ENCODE results near the gene BRIP1. TPM values are rescaled to one million over a fixed set of nuclear protein-coding genes. Genes with fewer than 3 reads are reported as not detected.
"Not testable (repeated sequence)": the region's sequence is repeated elsewhere in the genome, so short reads cannot be mapped to it uniquely, and the experiment has no call there.

Gene BRIP1
- total RNA-seq, 1 donor from 2014 or later = 0.11 TPM

- intact Hi-C loops (cut with DNase I); DNase-seq (ENCODE audit: low spot score): not testable (repeated sequence)
Measured at GRCh38 chr17:61774087-61774486, 89.2 kb downstream of the BRIP1 start.

DNA sequence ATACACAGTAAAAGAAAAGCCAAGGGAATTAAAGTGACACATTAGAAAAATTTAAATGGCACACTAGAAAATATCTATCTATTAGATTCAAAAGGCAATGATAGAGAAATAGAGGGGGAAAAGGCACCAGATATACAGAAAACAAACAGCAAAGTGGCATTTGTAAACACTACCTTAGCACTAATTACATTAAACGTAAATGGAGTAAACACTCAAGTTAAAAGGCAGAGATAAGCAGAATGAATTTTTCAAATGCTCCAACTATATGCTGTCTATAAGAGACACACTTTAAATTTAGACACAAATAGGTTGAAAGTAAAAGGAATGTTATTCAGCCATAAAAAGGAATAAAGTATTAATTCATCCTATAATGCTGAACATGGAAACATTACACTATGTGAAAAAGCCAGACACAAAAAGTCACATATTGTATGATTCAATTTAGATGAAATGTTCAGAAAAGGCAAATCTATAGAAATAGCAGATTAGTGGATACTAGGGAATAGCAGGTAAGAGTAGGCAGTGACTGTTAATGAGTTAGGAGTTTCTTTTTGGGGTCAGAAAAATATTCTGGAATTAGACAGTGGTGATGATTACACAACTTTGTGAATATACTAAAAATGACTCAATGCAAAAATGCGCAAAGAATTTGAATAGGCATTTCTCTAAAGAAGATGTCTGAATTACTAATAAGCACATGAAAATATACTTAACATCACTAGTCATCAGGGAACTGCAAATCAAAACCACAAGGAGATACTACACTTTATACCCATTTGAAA lies 92.4 kb downstream of the BRIP1 start:
- DNase-seq (ENCODE audit: low spot score) = no peak
- intact Hi-C loops (cut with DNase I) = no loop called here

- intact Hi-C loops (cut with DNase I) = no loop called here
Measured at GRCh38 chr17:61770043-61770442, 93.3 kb downstream of the BRIP1 start.

DNA sequence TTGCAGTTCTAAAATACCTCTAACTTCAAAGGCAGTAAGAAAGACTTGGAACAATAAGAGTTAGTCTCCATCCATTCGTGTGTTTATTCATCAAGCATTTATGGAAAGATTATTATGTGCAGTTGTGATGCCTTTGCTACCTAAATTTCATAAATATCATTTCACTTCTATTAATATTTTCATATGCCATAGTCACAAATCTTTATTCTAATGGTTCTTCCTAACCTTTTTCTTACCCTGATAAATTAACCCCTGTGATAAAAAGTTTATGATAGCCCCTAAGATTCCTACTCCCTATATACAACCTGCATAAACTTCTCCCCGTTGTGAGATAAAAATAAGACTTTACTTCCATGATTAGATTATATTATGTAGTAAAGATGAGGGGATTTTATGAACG lies 94.9 kb downstream of the BRIP1 start:
- intact Hi-C loops (cut with DNase I) = no loop called here
- DNase-seq (ENCODE audit: low spot score) = no peak

More at GRCh38 chr17:61770043-61770442, 93.3 kb downstream of the BRIP1 start:
- no peak for DNase-seq (ENCODE audit: low spot score)

DNA sequence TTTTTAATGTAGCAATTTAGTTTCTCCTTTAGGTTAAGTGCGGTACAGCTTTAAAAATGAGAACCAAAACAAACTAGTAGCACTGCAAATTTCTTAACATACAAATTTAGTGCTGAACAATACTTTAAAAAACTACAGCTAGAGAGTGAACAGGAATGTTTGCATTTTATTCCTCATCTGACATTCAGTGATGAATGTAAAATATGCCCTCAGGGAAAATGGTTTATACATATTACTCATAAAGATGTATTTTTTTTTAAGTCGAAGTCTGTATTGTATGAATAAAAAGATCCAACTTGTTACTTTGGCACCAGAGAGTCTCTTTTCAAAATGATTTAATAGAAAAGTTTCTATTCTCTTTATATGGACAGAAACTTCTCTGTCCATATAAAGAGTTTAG lies 96.8 kb downstream of the BRIP1 start:
- no peak for DNase-seq (ENCODE audit: low spot score)
- intact Hi-C loops (cut with DNase I) = no loop called here

GRCh38 chr17:61764846-61765245 lies 98.5 kb downstream of the BRIP1 start:
- intact Hi-C loops (cut with DNase I) = no loop called here
- DNase-seq (ENCODE audit: low spot score) = no peak

DNA sequence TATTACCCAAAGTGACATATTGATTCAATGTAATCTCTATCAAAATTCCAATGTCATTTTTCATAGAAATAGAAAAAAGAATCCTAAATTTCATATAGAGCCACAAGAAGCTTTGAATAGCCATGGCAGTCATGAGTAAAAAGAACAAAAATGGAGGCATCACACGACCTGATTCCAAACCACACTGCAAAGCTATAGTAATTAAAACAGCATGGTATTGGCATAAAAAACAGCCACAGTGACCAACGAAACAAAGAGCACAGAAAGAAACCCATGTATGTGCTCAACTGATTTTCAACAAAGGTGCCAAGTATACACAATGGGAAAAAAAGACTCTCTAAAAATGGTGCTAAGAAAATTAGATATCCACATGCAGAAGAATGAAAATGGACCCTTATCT lies 101.5 kb downstream of the BRIP1 start:
- DNase-seq (ENCODE audit: low spot score) = no peak
- intact Hi-C loops (cut with DNase I) = no loop called here

GRCh38 chr17:61759362-61759761 lies 104.0 kb downstream of the BRIP1 start:
- intact Hi-C loops (cut with DNase I) = no loop called here
- no peak for DNase-seq (ENCODE audit: low spot score)

DNA sequence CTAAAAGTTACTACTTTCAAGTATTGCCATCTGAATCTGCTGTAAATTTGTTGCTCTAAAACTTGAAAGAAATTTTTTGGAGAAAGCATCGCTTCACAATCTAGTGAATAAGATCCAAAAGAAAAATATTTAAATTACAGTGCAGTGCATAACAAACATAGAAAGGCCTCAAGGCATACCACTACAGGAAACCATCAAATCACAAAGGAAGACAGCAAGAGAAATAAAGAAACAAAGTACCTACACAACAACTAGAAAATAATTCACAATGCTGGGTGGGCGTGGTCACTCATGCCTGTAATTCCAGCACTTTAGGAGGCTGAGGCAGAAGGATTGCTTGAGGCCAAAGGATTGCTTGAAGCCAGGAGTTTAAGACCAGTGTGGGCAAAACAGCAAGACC lies 104.9 kb downstream of the BRIP1 start:
- no peak for DNase-seq (ENCODE audit: low spot score)
- intact Hi-C loops (cut with DNase I) = no loop called here

DNA sequence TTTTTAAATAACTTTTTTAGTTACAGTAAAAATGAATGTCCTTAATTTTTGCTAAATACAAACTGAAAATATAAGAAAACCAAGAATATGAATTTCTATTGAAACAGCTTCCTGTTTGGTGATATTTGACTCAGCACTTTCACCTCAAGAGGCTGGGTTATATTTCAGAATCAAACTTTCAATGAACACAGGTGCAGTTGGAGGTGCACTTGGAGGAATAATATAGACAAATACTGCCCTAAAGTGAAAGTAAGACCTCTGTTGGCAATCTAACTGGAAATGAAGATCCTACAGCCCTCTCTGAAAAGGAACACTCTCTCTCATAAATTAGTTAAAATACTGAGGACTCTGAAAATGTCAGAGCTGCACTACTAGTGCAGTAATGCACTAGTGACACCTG lies 106.2 kb downstream of the BRIP1 start:
- intact Hi-C loops (cut with DNase I) = no loop called here
- DNase-seq (ENCODE audit: low spot score) = no peak

DNA sequence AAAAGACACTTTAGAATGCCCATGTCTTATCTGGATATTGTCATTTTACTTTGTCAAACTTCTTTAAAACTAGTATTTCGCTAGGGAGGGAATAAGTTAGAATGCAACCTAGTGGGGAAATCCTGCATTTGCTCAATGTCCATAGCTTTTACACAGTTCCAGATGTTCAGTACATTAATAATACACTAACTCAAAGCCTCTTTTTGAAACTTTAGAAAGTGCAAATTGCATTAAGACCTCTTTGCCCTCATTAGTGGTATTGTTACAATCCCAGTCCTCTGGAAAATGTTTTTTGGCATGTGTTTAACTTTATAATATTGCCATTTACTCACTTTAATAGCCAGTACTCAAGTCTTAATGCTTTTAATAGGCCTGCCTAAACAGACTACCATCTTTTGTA lies 106.8 kb downstream of the BRIP1 start:
- no peak for DNase-seq (ENCODE audit: low spot score)
- intact Hi-C loops (cut with DNase I) = no loop called here

- intact Hi-C loops (cut with DNase I) = no loop called here
- DNase-seq (ENCODE audit: low spot score) = no peak
Measured at GRCh38 chr17:61755668-61756067, 107.7 kb downstream of the BRIP1 start.

- intact Hi-C loops (cut with DNase I) = no loop called here
- no peak for DNase-seq (ENCODE audit: low spot score)
Measured at GRCh38 chr17:61755078-61755477, 108.2 kb downstream of the BRIP1 start.

DNA sequence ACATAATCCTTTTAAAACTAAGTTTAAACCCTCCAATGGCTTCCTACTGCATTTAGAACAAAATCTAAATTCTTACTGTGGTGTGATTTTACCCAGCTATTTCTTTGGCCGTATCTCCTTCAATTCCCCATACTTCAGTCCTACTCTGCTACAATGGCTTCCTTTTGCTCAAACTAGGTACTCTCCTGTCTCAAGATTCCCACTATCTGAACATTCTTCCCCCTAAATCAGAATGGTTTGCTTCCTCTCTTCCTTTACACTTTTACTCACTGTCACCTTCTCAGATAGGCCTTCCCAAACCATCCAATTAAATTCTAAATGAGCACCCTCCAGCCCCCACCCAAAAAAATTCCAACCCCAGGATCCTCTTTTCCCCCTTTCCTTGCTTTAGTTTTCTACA lies 109.2 kb downstream of the BRIP1 start:
- DNase-seq (ENCODE audit: low spot score) = no peak
- intact Hi-C loops (cut with DNase I) = no loop called here

- intact Hi-C loops (cut with DNase I) = no loop called here
- DNase-seq (ENCODE audit: low spot score) = no peak
Measured at GRCh38 chr17:61753696-61754095, 109.6 kb downstream of the BRIP1 start.

- intact Hi-C loops (cut with DNase I) = no loop called here
- no peak for DNase-seq (ENCODE audit: low spot score)
Measured at GRCh38 chr17:61750656-61751055, 112.7 kb downstream of the BRIP1 start.

- DNase-seq (ENCODE audit: low spot score) = no peak
- intact Hi-C loops (cut with DNase I) = no loop called here
Measured at GRCh38 chr17:61749823-61750404, 113.4 kb downstream of the BRIP1 start.

GRCh38 chr17:61746248-61746985 lies 116.9 kb downstream of the BRIP1 start:
- intact Hi-C loops (cut with DNase I) = no loop called here
- no peak for DNase-seq (ENCODE audit: low spot score)

GRCh38 chr17:61744804-61745203 lies 118.5 kb downstream of the BRIP1 start:
- intact Hi-C loops (cut with DNase I) = no loop called here
- no peak for DNase-seq (ENCODE audit: low spot score)

DNA sequence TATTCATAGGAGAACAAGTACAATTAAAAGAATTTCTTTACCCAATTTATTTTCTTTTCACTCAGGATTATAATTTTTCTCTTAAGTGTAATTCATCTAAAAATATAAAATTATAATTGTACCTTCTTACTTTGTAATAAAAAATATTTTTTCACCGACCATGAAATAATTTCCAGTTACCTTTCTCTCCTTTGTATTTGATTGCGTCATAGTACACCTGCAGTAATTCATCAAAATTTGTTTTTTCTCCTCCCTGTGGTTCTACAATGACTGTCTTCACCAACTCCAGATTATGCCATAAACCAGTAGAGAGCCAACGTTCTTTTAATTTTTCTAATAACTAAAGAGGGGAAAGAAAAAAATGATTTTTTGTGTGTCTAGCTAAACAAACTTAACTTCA lies 119.1 kb downstream of the BRIP1 start:
- intact Hi-C loops (cut with DNase I) = no loop called here
- no peak for DNase-seq (ENCODE audit: low spot score)

DNA sequence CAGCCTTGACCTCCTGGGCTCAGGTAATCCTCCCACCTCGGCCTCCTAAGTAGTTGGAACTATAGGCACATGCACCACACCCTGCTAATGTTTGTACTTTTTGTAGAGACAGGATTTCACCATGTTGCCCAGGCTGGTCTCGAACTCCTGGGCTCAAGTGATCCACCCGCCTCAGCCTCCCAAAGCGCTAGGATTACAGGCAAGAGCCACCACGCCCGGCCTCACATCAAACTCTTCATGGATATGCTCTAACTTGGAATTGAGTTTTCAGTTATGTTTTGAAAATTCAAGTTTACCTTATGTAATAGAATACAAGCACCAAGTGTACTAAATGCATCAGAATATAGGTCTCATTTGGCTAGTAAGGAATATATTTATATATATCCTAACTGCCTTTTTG lies 119.6 kb downstream of the BRIP1 start:
- intact Hi-C loops (cut with DNase I) = no loop called here
- DNase-seq (ENCODE audit: low spot score) = no peak
